Thoracic aorta (tissue), 2 donors: ENCODE data around the gene YWHAG. TPM values are rescaled to one million over a fixed set of nuclear protein-coding genes. Genes with fewer than 3 reads are reported as not detected.
"Not testable (repeated sequence)": the region's sequence is repeated elsewhere in the genome, so short reads cannot be mapped to it uniquely, and the experiment has no call there.

Source experiments
- ATAC-seq: fragments of 150-250 bp; one replicate; pipeline ENCODE4 v1.8.0; 2017; ENCODE audit warnings: low read depth; ENCODE audit not compliant: insufficient number of reproducible peaks, low FRiP score
- DNase-seq: peaks from one replicate; pipeline ENCODE4 v3.0.0-alpha.2; 2020; ENCODE audit warnings: low spot score
- H3K27ac ChIP-seq, 2 donors: fragments of 200-600 bp; sonication (generic); 1 replicate in 1 of 2; 2 replicates in 1 of 2; pipeline ENCODE4 v1.5.1; 2016; ENCODE audit warnings: mild to moderate bottlenecking in 2 of 2, moderate library complexity in 2 of 2
- H3K27me3 ChIP-seq: fragments of 200-600 bp; sonication (generic); replicated peaks from 2 replicates; pipeline ENCODE4 v1.6.0; 2016; ENCODE audit warnings: mild to moderate bottlenecking; ENCODE audit not compliant: insufficient read depth
- H3K36me3 ChIP-seq: fragments of 200-600 bp; sonication (generic); one replicate; pipeline ENCODE4 v1.5.1; 2016
- H3K4me1 ChIP-seq, 2 donors: fragments of 200-600 bp; sonication (generic); 1 replicate in 1 of 2; 2 replicates in 1 of 2; pipeline versions ENCODE4 v1.5.1 to v1.6.0; 2016; ENCODE audit warnings: low read depth in 2 of 2, mild to moderate bottlenecking in 1 of 2; ENCODE audit not compliant: control insufficient read depth in 1 of 2
- H3K4me3 ChIP-seq: fragments of 200-600 bp; sonication (generic); 2 replicates; pipeline ENCODE4 v1.5.1; 2016; ENCODE audit warnings: mild to moderate bottlenecking
- H3K9me3 ChIP-seq: fragments of 200-600 bp; sonication (generic); 2 replicates; pipeline ENCODE4 v1.5.1; 2016
- total RNA-seq, 2 donors: library from RNA; depleted of rRNA; stranded (reverse); fragments of >200 nt; gene quantifications; one replicate each; pipeline versions ENCODE4 v1.1.0 to v1.2.3, GENCODE V29; 2016
- TF ChIP-seq, protein P1 (sequence below): fragments of 200-600 bp; sonication (generic); IDR thresholded peaks from one replicate; pipeline ENCODE4 v1.5.1; 2019; ENCODE audit warnings: antibody characterized with exemption

Gene YWHAG
- total RNA-seq, 2 donors from 2014 or later = 63.2 to 129 TPM

DNA sequence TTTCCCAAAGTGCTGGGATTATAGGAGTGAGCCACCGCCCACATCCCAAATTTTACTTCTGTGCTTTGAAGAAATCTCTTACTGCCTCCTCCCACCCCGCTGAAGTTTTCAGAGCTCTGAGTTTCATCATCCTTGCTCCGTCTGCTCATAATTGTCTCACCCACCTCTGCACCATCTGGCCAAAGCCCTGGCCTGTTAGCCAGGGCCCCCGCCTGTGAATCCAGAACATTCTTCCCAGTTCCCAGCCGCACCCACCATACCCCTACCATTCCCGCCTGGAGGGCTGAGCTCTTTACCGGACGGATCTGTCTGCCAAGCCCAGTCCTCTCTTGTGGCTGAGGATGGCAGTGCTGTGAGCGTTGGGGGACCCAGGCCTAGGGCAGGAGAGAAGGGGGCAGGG, 36.2 kb upstream of the YWHAG start:
- DNase-seq = no peak
- TF ChIP-seq, protein P1, sequence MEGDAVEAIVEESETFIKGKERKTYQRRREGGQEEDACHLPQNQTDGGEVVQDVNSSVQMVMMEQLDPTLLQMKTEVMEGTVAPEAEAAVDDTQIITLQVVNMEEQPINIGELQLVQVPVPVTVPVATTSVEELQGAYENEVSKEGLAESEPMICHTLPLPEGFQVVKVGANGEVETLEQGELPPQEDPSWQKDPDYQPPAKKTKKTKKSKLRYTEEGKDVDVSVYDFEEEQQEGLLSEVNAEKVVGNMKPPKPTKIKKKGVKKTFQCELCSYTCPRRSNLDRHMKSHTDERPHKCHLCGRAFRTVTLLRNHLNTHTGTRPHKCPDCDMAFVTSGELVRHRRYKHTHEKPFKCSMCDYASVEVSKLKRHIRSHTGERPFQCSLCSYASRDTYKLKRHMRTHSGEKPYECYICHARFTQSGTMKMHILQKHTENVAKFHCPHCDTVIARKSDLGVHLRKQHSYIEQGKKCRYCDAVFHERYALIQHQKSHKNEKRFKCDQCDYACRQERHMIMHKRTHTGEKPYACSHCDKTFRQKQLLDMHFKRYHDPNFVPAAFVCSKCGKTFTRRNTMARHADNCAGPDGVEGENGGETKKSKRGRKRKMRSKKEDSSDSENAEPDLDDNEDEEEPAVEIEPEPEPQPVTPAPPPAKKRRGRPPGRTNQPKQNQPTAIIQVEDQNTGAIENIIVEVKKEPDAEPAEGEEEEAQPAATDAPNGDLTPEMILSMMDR = no peak
- no peaks in the 10 kb centered on the region for H3K36me3 ChIP-seq
- ATAC-seq = no peak
- H3K4me1 ChIP-seq = peaks cover 6 to 19% of the 10 kb centered on the region in 2 donors
- no peaks in the 10 kb centered on the region for H3K9me3 ChIP-seq
- no peak overlapping the region for H3K4me3 ChIP-seq
- H3K27me3 ChIP-seq = no peaks in the 10 kb centered on the region
- H3K27ac ChIP-seq = no peak overlapping the region

DNA sequence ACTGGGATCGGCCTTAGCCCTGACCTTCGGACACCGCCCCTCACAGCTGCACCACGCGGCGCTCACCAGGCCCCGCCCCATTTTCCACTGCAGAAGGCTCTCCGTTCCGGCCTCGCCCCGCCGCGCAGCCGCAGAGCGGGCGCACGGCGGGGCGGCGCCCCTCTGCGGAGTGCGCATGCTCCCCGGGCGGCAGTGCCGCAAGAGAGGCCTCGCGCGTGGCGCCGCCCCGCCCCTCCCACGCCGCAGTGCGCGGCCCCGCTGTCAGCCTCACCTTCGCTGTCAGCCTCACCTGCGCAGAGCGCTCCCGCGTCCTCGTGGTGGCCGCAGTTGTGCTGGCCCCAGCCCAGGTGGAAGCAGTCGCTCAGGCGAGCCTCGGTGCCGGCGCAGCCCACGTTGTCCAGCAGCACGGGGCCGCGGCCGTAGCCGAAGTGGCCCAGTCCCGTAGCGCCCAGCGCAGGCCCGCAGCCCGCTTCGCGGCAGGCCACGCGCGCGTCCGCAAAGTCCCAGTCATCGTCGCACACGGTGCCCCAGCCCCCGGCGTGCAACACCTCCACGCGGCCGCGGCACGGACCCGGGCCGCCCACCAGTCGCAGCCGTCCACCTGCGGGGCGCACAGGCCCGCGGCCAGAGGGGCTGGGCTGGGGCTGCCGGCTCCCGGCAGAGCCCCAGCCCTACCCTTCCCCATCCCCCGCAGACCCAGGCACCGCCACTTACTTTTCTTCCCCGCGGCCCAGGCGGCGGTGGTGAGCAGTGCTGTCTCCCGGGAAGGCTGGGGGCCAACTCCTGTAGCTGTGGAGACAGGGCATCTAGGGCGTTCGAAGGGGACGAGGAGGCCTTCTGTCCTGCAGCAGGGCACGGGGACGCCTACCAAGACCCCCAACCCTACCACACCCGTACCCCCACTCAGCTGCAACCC, 34.6 kb upstream of the YWHAG start:
- Histone ChIP-seq H3K36me3 (no peaks in the 10 kb centered on the region), H3K27ac (peak overlapping the region; percentile 66 to 74), H3K4me3 (peak overlapping the region; percentile 87), H3K27me3 (no peaks in the 10 kb centered on the region), H3K9me3 (no peaks in the 10 kb centered on the region), H3K4me1 (peaks cover 6 to 19% of the 10 kb centered on the region in 2 donors)
- TF ChIP-seq, protein P1 = no peak
- ATAC-seq (peak; percentile 83), DNase-seq (peak; percentile 79)

DNA sequence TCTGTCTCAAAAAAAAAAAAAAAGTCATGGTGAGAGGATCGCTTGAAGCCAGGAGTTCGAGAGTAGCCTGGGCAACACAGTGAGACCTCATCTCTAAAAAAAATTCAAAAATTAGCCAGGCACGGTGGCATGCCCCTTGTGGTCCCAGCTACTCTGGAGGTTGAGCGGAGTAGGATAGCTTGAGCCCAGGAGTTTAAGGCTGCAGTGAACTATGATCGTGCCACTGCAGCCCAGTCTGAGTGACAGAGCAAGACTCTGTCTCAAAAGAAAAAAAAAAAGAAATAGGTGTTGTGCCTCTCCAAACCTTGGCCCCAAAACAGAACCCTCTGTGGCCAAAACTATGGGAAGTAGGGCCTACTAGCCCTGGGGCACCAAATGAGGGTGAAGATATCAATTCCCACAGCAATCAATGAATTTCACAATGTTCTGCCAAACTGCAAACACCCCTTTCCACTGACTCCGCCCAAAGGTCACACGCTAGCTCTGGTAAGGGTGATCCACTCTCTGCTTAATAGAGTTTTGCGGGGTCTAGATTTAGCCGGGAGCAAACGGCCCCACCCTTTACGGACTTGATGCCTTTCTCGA, 33.8 kb upstream of the YWHAG start:
- peak overlapping the region; percentile 87 for H3K4me3 ChIP-seq
- no peaks in the 10 kb centered on the region for H3K9me3 ChIP-seq
- no peaks in the 10 kb centered on the region for H3K27me3 ChIP-seq
- ATAC-seq (no peak), DNase-seq (no peak)
- TF ChIP-seq, protein P1 = no peak
- H3K36me3 ChIP-seq = no peaks in the 10 kb centered on the region
- H3K4me1 ChIP-seq = peaks cover 6 to 16% of the 10 kb centered on the region in 2 donors
- H3K27ac ChIP-seq = peak overlapping the region; percentile 66 to 74

DNA sequence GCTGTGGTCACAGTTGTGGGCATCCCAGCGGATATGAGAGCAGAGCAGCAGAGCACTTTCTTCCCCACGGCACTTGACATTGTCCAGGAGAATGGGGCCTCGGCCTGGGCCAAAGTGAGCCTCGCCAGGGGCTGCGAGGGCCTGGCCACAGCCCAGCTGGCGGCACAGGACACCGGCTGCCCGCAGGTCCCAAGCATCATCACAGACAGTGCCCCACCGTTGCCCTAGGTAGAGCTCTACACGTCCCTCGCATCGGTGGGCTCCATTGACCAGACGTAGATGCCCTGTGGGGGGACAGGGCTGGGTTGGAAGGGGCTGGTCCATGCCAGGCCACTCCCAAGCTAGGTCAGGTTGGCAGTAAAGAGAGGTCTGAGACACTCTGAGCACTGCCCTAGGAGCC, 31.3 kb upstream of the YWHAG start:
- no peaks in the 10 kb centered on the region for H3K27me3 ChIP-seq
- no peaks in the 10 kb centered on the region for H3K36me3 ChIP-seq
- no peak for DNase-seq
- H3K4me1 ChIP-seq = peaks cover 3 to 12% of the 10 kb centered on the region in 2 donors
- TF ChIP-seq, protein P1 = no peak
- no peak overlapping the region for H3K4me3 ChIP-seq
- H3K9me3 ChIP-seq = no peaks in the 10 kb centered on the region
- H3K27ac ChIP-seq = no peak overlapping the region
- no peak for ATAC-seq

DNA sequence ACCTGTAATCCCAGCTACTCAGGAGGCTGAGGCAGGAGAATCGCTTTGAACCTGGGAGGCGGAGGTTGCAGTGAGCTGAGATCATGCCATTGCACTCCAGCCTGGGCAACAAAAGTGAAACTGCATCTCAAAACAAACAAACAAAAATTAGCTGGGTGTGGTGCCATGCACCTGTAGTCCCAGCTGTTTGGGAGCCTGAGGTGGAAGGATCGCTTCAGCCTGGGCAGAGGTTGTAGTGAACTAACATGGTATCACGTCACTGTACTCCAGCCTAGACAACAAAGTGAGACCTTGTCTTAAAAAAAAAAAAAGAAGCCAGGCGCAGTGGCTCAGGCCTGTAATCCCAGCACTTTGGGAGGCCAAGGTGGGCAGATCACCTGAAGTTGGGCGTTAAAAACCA, 29.0 kb upstream of the YWHAG start:
- not testable (repeated sequence) for DNase-seq, ATAC-seq, H3K4me3 ChIP-seq, H3K27ac ChIP-seq, H3K27me3 ChIP-seq, H3K4me1 ChIP-seq, H3K36me3 ChIP-seq, H3K9me3 ChIP-seq
